LHCN-M2 (cell line): ENCODE results near the gene TDG. TPM values are rescaled to one million over a fixed set of nuclear protein-coding genes. Genes with fewer than 3 reads are reported as not detected.

Experiments used
- DNase-seq: peaks from one replicate; pipeline ENCODE4 v3.0.0-alpha.2; 2012; ENCODE audit warnings: low read depth
- polyA plus RNA-seq: library from polyadenylated mRNA; unstranded; fragments of >200 nt; gene quantifications from one replicate; pipeline ENCODE4 v1.2.1, GENCODE V29; 2012; ENCODE audit warnings: missing spikeins
- total RNA-seq: library from RNA; depleted of rRNA; stranded (reverse); fragments of >200 nt; gene quantifications from 2 replicates; pipeline ENCODE4 v1.2.3, GENCODE V29; 2014; rRNA removed

TDG gene
- total RNA-seq: 16.5 and 18.2 TPM in 2 replicates
- polyA plus RNA-seq: 7.3 TPM

DNA sequence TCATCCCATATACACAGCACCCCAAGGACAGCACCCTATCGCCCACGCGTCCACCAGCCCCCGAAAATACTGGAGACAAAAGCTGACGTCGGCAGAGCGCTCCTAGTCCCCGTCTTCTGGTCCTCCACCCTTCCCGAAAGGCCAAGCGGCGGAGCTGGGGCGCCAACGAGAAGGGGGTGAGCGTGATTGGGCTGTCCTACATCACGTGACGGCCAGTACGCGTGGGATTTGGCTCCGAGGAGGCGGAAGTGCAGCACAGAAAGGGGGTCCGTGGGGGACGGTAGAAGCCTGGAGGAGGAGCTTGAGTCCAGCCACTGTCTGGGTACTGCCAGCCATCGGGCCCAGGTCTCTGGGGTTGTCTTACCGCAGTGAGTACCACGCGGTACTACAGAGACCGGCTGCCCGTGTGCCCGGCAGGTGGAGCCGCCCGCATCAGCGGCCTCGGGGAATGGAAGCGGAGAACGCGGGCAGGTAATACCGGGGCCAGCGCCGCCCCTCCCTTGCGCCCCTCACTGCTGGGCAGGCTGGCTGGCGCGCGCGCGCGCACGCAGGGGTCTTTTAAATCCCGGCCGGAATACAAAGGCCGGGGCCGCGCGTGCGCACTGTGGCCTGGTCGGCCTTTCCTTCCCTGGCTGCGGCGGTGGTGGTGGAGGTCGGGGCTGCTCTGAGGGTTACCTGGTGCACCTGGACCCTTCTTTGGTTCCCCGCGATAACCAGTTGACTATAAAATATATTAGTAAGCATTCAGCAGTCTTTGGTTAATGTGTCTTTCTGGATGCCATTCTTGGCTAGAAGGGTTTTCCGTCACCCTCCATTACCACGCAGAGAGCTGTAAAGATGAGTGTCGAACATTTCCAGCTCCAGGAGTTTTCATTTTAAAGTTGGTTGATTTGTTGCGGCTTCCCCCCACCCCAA, at the start of gene TDG:
Gene TDG, plus strand, starts transcription at position 283 of the 915 bp plus-strand sequence. Its CDS starts 166 bp downstream, at position 449.
- peak; percentile 99 for DNase-seq

DNA sequence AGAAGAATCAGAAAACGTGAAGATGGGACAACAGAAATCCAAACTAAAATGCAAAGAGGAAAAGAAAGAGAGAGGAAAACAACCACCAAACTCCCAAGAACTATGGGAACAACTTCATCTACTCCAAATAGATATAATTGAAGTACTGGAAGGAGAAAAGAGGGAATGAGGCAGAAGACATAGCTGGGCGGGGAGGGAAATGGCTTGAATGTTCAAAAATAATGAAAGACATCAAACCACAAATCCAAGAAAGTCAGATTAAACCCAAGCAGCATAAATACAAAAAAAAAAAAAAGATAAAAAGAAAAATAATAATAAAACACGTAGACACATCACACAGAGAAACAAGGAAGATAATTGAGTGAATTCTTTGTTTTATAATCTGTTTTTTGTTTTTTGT, 47.8 kb upstream of the TDG start:
- DNase-seq: no peak

DNA sequence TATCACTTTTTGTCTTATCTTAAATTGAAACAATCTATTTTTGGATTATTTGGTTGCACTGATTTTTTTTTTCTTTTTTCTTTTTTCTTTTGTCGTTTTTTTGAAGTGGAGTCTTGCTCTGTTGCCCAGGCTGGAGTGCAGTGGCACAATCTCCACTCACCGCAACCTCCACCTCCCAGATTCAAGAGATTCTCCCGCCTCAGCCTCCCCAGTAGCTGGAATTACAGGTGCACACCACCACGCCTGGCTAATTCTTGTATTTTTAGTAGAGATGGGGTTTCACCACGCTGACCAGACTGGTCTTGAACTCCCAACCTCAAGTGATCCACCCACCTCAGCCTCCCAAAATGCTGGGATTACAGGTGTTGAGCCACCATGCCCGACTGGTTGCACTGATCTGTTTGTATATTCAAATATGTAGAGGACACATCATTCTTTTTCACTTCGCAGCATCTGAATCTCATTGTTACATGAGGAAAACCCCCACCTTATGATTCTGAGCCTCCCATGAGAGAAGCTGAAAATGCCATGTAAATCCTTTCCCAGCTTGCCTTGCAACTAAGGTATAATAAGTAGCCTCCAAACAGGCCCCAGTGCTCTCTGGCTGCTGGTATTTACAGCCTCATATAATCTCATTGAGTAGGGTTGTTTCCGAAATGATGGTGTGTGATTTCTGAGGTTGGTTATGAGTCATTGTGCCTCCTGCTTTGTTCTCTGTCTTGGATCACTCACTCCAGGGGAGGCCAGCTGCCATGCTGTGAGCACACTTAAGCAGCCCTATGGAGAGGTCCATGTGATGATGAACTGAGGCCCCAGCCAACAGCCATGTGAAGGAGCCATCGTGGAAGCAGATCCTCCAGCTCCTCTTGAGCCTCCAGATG, 40.7 kb upstream of the TDG start:
- DNase-seq: peak; percentile 95

DNA sequence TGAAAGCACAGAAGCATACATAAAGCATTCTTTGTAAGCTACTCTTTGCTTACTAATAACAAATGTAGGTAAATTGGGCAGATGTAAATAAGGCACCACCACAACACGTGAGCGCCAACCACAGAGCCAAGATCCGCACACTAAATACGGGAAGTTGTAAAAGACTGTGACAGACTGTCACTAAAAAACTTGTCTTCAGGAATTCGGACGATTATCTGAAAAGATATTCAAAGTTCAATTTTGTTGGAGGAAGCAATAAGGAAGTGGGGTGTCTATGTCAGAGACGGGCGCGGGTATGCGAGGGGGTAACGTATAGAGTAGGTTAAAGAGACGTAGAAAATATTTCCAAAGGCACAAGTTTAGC, 37.0 kb upstream of the TDG start:
- no peak for DNase-seq

DNA sequence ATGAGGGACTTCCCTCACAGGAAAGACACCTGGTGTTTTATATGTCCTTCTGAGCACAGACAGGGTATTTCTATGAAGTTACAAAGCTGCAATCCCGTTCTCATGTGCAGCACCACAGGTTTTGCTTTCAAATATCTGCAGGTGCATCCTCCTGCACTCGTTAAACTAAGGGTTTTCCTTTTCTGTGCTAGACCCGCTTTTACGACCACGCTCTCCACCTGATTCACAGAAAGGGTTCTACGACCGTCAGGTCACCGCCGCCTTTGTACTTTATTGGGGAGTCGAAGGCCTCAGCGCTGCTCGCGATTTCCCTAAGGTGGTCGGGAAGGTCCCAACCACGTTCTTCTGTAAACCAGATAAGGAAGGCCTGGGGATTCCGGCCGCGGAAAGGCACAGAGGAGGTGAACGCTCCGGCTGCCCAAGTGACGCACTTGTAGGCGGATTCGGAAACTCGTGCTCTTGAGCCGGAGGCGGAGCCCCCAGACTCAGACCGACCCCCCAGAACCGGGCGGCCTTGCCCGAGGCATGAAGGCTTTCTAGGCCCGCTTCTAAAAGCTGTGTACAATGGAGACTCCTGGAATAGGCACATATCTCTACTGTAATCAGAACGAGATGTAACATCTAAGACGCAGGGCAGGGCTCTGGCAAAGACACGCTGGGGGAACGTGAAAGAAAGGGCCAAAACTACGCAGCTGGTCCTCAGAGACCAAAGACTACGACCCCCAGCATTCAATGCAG, 36.5 kb upstream of the TDG start:
- peak; percentile 92 for DNase-seq

DNA sequence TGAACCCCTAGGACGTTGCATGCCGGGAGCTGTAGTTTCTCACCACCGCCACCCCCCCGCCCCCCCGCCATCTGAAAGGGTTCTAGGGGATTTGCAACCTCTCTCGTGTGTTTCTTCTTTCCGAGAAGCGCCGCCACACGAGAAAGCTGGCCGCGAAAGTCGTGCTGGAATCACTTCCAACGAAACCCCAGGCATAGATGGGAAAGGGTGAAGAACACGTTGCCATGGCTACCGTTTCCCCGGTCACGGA, 36.0 kb upstream of the TDG start:
- no peak for DNase-seq

DNA sequence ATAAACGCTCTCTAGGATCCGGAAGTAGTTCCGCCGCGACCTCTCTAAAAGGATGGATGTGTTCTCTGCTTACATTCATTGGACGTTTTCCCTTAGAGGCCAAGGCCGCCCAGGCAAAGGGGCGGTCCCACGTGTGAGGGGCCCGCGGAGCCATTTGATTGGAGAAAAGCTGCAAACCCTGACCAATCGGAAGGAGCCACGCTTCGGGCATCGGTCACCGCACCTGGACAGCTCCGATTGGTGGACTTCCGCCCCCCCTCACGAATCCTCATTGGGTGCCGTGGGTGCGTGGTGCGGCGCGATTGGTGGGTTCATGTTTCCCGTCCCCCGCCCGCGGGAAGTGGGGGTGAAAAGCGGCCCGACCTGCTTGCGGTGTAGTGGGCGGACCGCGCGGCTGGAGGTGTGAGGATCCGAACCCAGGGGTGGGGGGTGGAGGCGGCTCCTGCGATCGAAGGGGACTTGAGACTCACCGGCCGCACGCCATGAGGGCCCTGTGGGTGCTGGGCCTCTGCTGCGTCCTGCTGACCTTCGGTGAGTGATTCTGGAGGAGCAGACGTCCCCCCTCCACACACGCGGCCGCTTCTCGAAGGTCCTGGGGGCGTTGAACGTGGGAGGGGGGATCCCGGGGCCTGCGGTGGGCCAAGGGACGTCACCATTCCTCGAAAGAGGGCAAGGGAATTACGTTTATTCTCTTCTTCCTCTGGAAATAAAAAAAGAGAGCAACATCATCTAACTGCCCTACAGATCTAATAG, 35.5 kb upstream of the TDG start, which contains the start of gene HSP90B1:
Gene HSP90B1, plus strand, starts transcription at position 377 of the 753 bp plus-strand sequence. Its CDS starts 106 bp downstream, at position 483.
- peak; percentile 100 for DNase-seq

DNA sequence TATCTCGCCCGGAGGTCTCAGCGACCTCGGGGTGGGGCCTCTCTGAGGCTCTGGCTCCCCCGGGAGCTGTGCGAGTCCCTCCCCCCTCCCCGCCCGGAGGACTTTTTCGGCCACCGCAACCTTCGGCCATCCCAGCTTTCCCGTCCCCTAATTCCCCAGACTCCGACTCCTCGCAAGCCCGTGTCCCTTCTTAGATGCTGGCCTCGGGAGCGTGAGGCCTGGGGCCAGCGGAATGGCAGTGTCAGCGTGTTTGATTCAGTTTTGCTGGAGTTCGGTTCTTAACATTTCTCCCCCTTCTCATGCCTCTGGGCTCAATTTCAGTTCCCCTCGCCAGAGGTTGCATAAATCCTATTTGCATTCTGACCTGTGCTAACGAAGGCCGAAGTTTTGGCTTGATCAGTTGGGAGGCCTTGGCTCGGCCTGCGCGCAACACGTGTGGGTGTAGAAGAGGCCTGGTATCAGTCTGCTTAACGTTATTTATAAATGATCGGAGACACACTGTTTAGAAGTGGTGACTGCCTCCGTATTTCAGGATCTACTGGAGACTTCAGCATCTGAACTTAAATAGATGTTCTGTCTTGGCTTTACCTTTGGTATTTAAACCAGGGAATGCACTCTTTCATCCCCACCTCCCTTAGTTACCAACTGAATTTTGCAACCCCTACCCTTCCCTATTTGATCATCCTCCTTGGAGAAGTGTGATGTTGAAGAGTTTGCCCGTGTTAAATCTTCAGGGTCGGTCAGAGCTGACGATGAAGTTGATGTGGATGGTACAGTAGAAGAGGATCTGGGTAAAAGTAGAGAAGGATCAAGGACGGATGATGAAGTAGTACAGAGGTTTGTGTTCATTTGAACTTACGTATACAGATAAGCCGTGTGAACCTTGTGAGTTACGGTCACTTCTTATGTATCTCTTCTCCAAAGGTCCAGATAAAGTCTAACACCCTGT, 34.6 kb upstream of the TDG start:
- DNase-seq: no peak

DNA sequence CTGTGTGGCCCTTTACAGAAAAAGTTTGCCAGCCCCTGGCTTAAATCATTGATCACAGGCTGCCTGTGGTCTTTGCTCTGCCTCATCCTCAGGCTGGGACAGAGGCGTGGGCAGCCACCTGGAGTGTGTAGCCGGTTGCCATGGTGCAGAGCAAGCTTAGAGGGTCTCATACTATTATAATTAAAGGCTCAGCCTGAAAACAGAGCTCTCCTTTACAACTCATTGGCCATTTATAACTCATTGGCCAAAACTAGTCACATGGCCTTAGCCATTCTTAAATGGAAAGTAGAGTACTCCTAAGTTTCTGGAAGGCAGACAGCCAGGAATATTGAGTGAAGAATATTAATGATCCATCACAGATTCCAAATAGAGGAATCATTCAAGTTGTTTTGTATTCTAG, 32.4 kb upstream of the TDG start:
- DNase-seq: no peak

DNA sequence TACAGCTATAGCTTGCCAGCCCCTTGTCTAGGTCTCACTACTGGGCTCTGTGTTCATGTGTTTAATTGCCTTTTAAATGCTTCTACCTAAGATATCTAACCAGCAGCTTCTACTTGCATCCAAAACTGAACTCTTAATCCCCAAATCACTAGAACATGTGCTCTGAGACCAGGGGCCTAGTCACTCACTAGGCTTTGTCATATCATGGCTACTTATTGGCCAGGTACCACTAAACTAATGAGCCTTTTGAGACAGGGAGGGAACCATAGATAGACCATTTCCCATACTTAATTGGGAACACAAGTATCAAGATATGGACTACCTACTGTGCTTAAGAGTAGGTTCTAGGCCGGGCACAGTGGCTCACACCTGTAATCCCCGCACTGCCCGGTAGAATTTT, 29.0 kb upstream of the TDG start:
- no peak for DNase-seq

DNA sequence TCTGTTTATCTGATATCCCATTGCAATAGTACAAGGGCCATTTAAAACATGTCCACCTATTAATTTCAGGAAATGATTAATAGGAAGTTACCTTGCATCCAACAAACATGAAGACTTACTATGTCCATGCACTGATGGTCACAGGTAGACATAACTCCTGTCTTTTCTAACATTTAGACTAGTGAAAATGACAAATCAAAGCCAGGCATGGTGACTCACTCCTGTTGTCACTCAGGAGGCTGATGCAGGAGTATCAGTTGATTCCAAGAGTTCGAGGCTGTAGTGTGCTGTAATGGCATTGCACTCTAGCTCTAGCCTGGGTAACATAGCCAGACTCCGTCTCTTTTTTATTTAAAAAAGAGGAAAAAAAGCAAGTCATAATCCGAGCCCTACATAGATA, 20.7 kb upstream of the TDG start:
- DNase-seq: no peak

DNA sequence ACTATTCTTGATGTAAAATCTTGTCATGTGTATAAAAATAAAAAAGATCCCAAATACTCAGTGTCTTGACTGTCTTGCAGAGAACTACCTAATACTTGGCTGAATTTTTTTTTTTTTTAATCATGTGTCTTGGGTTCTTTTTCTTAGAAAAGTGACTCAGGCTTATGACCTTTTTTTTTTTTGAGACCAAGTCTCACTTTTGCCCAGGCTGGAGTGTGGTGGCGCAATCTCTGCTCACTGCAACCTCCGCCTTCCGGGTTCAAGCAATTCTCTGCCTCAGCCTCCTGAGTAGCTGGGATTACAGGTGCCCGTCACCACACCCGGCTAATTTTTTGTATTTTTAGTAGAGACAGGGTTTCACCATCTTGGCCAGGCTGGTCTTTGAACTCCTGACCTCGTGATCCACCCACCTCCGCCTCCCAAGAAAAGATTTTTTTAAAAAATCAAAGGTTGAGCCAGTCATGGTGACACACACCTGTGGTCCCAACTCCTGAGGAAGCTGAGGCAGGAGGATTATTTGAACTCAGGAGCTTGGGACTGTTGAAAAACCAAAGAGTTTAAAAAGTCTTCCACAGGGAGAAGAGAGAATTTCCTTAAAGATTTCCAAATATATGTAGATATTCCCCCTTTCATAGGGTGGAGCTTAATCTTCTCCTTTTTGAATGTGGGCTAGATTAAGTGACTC, 17.7 kb upstream of the TDG start:
- DNase-seq: no peak

DNA sequence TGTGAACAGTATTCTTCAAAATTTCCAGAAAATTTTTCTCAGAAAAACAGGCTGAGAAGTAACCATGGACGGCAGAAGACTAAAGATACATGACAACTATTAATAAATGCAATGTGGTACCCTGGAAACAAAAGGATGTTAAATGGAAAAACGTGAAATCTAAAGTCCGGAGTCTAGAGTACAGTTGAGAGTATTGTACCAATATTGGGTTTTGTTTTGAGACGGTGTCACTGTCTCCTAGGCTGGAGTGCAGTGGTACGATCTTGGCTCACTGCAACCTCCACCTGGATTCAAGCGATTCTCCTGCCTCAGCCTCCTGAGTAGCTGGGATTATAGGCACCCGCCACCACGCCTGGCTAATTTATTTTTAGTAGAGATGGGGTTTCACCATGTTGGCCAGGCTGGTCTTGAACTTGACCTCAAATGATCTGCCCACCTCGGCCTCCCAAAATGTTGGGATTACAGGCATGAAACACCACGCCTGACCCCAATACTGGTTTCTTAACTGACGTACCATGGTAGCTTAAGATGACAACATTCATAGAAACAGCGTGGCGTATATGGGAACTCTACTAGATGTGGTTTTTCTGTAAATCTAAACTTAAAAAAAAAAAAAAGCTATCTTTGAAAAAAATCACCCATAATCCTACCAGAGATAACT, 16.8 kb upstream of the TDG start:
- DNase-seq: no peak

DNA sequence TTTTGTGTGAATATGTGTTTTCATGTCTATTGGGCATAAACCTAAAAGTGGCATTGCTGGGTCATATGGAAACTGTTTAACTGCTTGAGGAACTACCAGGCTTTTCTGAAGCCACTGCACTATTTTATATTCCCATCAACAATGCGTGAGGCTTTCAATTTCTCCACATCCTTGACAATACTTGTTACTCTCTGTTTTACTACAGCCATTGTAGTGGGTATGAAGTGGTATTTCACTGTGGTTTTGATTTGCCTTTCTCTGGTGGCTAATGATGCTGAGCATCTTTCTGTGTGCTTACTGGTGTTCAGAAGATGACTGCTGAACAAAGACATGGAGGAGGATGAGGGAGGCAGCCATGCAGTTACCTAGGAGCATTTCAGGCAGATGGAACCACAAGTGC, 13.2 kb upstream of the TDG start:
- DNase-seq: no peak

DNA sequence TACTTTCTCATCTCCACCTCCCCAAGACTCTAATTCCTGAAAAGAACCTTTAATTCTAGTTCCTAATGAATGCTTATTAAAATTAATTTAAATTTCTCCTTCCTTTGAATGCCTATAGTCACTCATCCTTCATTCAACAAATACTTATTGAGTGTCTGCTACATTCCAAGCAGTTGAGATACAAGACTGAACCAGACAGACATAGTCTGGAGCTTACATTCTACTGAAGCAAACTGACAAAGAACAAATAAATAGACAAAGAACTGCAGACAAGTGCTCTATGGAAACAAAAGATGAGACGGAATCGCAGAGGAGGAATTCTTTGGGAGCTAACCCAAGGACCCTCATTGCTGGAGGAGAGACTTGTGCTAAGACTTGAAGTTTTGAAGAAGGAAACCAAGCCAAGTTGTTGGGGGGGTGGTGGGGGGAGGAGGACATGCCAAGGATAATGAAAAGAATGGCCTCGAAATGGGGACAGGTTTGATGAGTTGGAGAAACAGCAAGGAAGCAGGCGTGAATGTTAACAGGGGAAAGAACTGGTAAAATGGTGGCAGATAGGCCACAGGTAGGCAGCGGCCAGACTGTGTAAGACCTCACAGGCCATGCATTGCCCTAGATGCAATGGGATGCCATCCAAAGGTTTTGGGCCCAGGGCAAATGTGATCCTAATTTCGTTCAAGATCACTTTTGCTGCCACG, 9.7 kb upstream of the TDG start:
- DNase-seq: no peak

DNA sequence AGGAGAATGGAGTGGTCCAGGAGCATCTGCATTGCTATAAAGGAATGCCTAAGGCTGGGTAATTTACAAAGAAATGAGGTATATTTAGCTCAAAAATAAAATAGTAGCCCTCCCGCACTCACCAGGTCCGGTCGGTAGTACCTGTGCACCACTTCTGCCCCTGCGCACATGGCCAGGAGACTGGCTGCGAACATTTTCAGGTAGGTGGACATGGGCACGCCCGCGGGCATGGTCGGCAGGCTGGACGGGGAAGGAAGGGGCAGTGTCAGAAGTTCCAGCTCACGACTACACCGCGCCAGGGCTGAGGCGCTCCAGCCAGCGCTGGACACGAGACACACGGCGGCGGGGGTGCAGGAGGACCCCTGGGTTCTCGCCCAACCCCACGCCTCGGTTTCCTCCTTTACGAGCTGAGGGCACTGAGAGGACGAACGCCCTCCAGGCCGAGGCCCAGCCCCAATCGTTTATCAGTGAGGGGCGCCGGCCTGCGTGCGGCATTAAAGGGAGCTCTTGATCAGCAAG, 9.1 kb upstream of the TDG start:
- peak; percentile 24 for DNase-seq

DNA sequence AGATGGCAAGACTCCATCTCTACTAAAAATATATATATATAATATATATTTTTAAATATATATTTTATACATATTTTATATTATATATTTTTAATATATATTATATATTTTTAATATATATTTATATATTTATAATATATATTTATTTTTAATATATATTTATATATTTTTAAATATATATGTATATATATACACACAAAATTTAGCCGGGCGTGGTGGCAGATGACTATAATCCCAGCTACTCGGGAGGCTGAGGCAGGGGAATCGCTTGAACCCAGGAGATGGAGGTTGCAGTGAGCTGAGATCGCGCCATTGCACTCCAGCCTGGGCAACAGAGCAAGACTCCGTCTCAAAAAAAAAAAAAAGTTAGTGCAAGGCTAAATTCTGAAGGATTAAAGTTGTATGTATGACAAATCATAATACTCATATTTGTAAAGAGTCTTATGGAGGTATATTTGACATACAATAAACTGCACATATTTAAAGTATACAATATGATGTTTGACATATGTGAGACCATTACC, 7.7 kb upstream of the TDG start:
- no peak for DNase-seq

DNA sequence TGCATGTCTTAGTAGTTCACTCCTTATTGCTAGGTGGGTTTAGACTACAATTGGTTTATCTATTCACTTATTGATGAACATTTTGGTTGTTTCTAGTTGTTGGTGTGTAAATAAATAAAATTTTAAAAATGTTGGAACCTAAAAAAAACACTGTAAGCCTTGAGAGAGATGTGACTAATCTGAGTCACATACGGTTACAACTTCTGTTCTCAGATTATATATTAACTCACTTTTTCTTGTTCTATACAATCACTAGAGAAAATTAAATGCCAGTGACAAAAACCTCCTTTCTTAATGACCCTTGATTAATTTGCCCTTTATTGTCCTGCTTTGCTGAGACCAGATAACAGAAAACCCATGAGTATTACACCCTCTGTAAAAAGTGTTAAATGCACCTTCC, 7.1 kb upstream of the TDG start:
- no peak for DNase-seq
